HepG2 (cell line): ENCODE results near the gene LRBA. TPM values are rescaled to one million over a fixed set of nuclear protein-coding genes. Genes with fewer than 3 reads are reported as not detected.

Source experiments
- ATAC-seq: fragments of 200-7000 bp; cut with Tn5 transposase; 3 replicates; pipeline ENCODE4 v1.9.1; 2020; ENCODE audit warnings: mild to moderate bottlenecking, moderate library complexity
- BruUV-seq: library from RNA; stranded (reverse); fragments of 400-500 nt; replicated peaks from 2 replicates; lab custom pipeline; 2021; lab: Mats Ljungman, UMichigan
- CTCF ChIA-PET: fragments of 300-600 bp; formaldehyde crosslinking; extraction: SDS; loops from one replicate; lab custom pipeline; 2021; ENCODE audit warnings: low total read pairs, inconsistent platforms, low intra/inter-chr PET ratio; lab: Yijun Ruan, JAX
- POLR2A ChIA-PET: fragments of 350-600 bp; sonication (Branson Sonifier 250); formaldehyde crosslinking; loops from one replicate; lab custom pipeline; 2020; ENCODE audit warnings: antibody characterized with exemption, inconsistent platforms; lab: Yijun Ruan, JAX
- DNase-seq: peaks from one replicate; pipeline ENCODE4 v3.0.0-alpha.2; 2015; ENCODE audit warnings: low spot score
- FAIRE-seq: peaks from 3 replicates; lab custom pipeline; 2011; peaks lifted over from hg19 to GRCh38; lab: Jason Lieb, UNC
- H2AFZ ChIP-seq: one replicate; pipeline ENCODE4 v1.6.1; 2011; ENCODE audit warnings: low read length, inconsistent platforms
- H3K27ac ChIP-seq: fragments of 300-600 bp; 3 replicates; pipeline ENCODE4 v1.8.0; 2011; ENCODE audit warnings: mixed run types, mild to moderate bottlenecking, mixed read lengths, low read length, inconsistent platforms; ENCODE audit not compliant: insufficient read depth; ENCODE audit errors: extremely low read length
- H3K27me3 ChIP-seq, 2 experiments: fragments of 200-600 bp in 1 of 2; 2 replicates in 1 of 2; 3 replicates in 1 of 2; pipeline versions ENCODE4 v1.6.0 to v1.8.0; 2011; ENCODE audit warnings: low read length in 2 of 2, mild to moderate bottlenecking in 2 of 2, moderate library complexity in 2 of 2, inconsistent platforms in 1 of 2; ENCODE audit not compliant: insufficient read depth in 2 of 2, control insufficient read depth in 1 of 2
- H3K36me3 ChIP-seq, 2 experiments: fragments of 200-600 bp in 1 of 2; replicated peaks in 1 of 2; 2 replicates in 1 of 2; 3 replicates in 1 of 2; pipeline versions ENCODE4 v1.5.1 to v1.8.0; 2011; ENCODE audit warnings: low read length in 2 of 2, inconsistent platforms in 1 of 2; ENCODE audit not compliant: insufficient read depth in 2 of 2, control insufficient read depth in 1 of 2
- H3K4me1 ChIP-seq: 2 replicates; pipeline ENCODE4 v1.5.1; 2012; ENCODE audit warnings: low read length, inconsistent platforms; ENCODE audit not compliant: insufficient read depth
- H3K4me2 ChIP-seq: 2 replicates; pipeline ENCODE4 v1.6.0; 2011; ENCODE audit warnings: low read depth, low read length, inconsistent platforms
- H3K4me3 ChIP-seq, 3 experiments: fragments of 200-600 bp in 1 of 3; sonication (generic), shearing (Covaris generic) in 1 of 3; replicated peaks in 1 of 3; 2 replicates each; pipeline ENCODE4 v1.5.1; 2011 to 2016; ENCODE audit warnings: low read length in 3 of 3, inconsistent platforms in 2 of 3, low read depth in 2 of 3, mild to moderate bottlenecking in 2 of 3, control low read depth in 1 of 3, mixed read lengths in 1 of 3; ENCODE audit not compliant: insufficient read depth in 1 of 3
- H3K79me2 ChIP-seq: one replicate; pipeline ENCODE4 v1.6.1; 2011; ENCODE audit warnings: low read length, inconsistent platforms; ENCODE audit not compliant: insufficient read depth
- H3K9ac ChIP-seq: 2 replicates; pipeline ENCODE4 v1.6.0; 2011; ENCODE audit warnings: mild to moderate bottlenecking, low read depth, low read length, inconsistent platforms; ENCODE audit not compliant: insufficient read depth
- H3K9me3 ChIP-seq: 2 replicates; pipeline ENCODE4 v1.5.1; 2012; ENCODE audit warnings: mild to moderate bottlenecking, low read length
- H4K20me1 ChIP-seq: 2 replicates; pipeline ENCODE4 v1.6.0; 2011; ENCODE audit warnings: inconsistent platforms, mild to moderate bottlenecking, low read length, moderate library complexity; ENCODE audit not compliant: insufficient read depth
- FOXA1 ChIP-seq, 2 experiments: fragments of 450-650 bp in 1 of 2; sonication (generic) in 1 of 2; formaldehyde crosslinking in 1 of 2; IDR thresholded peaks; 2 replicates each; pipeline versions ENCODE4 v1.4.0 to v1.6.1; 2016 to 2020; ENCODE audit warnings: missing genetic modification reagents in 1 of 2
- GATAD1 ChIP-seq: IDR thresholded peaks from 2 replicates; pipeline ENCODE4 v1.6.1; 2016; ENCODE audit warnings: missing genetic modification reagents, missing compliant biosample characterization
- NR3C1 ChIP-seq: sonication (generic); formaldehyde crosslinking; IDR thresholded peaks from 2 replicates; pipeline ENCODE4 v1.4.0; 2020; ENCODE audit warnings: missing genetic modification reagents
- ONECUT2 ChIP-seq: sonication (generic); formaldehyde crosslinking; IDR thresholded peaks from 2 replicates; pipeline ENCODE4 v1.4.0; 2020; ENCODE audit warnings: missing genetic modification reagents
- RFX1 ChIP-seq: fragments of 450-650 bp; IDR thresholded peaks from 2 replicates; pipeline ENCODE4 v1.6.1; 2017
- SIX1 ChIP-seq: sonication (generic); formaldehyde crosslinking; IDR thresholded peaks from 2 replicates; pipeline ENCODE4 v1.4.0; 2020; ENCODE audit warnings: missing genetic modification reagents, borderline replicate concordance
- WIZ ChIP-seq: sonication (generic); formaldehyde crosslinking; IDR thresholded peaks from 2 replicates; pipeline ENCODE4 v1.5.1; 2020; ENCODE audit warnings: mild to moderate bottlenecking, missing genetic modification reagents
- ZBTB46 ChIP-seq: sonication (generic); formaldehyde crosslinking; IDR thresholded peaks from 2 replicates; pipeline ENCODE4 v1.4.0; 2020; ENCODE audit warnings: mild to moderate bottlenecking, missing genetic modification reagents, borderline replicate concordance
- ZNF138 ChIP-seq: sonication (generic); formaldehyde crosslinking; IDR thresholded peaks from 2 replicates; pipeline ENCODE4 v1.5.0; 2020; ENCODE audit warnings: mild to moderate bottlenecking, low read depth, missing genetic modification reagents
- ZNF678 ChIP-seq: sonication (generic); formaldehyde crosslinking; IDR thresholded peaks from 2 replicates; pipeline ENCODE4 v1.4.0; 2020; ENCODE audit warnings: mild to moderate bottlenecking, missing genetic modification reagents
- ZSCAN31 ChIP-seq: sonication (generic); formaldehyde crosslinking; IDR thresholded peaks from 2 replicates; pipeline ENCODE4 v1.5.0; 2020; ENCODE audit warnings: low read depth, mild to moderate bottlenecking, missing genetic modification reagents
- WGBS: methylation state at CpG from one replicate; pipeline ENCODE4 v1.1.6; 2017; ENCODE audit warnings: low lambda C conversion rate; 5-methylcytosine and 5-hydroxymethylcytosine counted together
- in situ Hi-C: cut with HindIII; loops from 2 replicates; pipeline ENCODE4 v1.10.0; 2017; ENCODE audit warnings: low pct_unique_long_range_greater_than_20kb; ENCODE audit not compliant: extremely low pct_ligation_motif_present
- intact Hi-C: fragments of 100-400 bp; cut with micrococcal nuclease; formaldehyde crosslinking; loops from one replicate; pipeline ENCODE4 v1.10.0; 2022; ENCODE audit not compliant: unreplicated experiment
- polyA plus RNA-seq, 8 experiments: library from polyadenylated mRNA; depleted of rRNA in 3 of 8; stranded (reverse) in 7 of 8; unstranded in 1 of 8; fragments of >200 nt; fragmentation: Illumina TruSeq in 4 of 8; extraction: Trizol in 4 of 8; gene quantifications; 2 replicates each; pipeline versions ENCODE4 v1.2.1 to v1.2.3, GENCODE V29; 2011 to 2016; ENCODE audit warnings: low read depth in 4 of 8, missing spikeins in 1 of 8, mixed read lengths in 1 of 8; ENCODE audit not compliant: insufficient read depth in 1 of 8
- total RNA-seq, 5 experiments: library from RNA; depleted of rRNA; stranded (reverse); fragments of >200 nt; fragmentation: Illumina TruSeq; extraction: Trizol; gene quantifications; 2 replicates each; pipeline ENCODE4 v1.2.3, GENCODE V29; 2016; ENCODE audit warnings: low read depth in 1 of 5
- TF ChIP-seq, protein P1 (sequence below): IDR thresholded peaks from 2 replicates; pipeline ENCODE4 v1.6.1; 2012; ENCODE audit warnings: low read depth, low read length, improper control_type of control experiment
- TF ChIP-seq, protein P2 (sequence below): sonication (generic); formaldehyde crosslinking; IDR thresholded peaks from 2 replicates; pipeline ENCODE4 v1.5.0; 2020; ENCODE audit warnings: missing genetic modification reagents
- TF ChIP-seq, protein P3 (sequence below): sonication (generic); formaldehyde crosslinking; conservative IDR thresholded peaks from 2 replicates; pipeline ENCODE4 v1.8.0; 2022; ENCODE audit warnings: missing genetic modification reagents

Gene LRBA
- total and polyA plus RNA-seq, 2 of the 13 experiments (the other 11 are each of a cell fraction or from before 2014, with no cell fraction given) = 21.0 to 37.2 TPM

- no peak for TF ChIP-seq ZBTB46 (CRISPR knock-in tag)
- TF ChIP-seq ONECUT2 (CRISPR knock-in tag) = no peak
These were observed 550.6 kb downstream of the LRBA start (continued) for GRCh38 chr4:150464523-150464922.

DNA sequence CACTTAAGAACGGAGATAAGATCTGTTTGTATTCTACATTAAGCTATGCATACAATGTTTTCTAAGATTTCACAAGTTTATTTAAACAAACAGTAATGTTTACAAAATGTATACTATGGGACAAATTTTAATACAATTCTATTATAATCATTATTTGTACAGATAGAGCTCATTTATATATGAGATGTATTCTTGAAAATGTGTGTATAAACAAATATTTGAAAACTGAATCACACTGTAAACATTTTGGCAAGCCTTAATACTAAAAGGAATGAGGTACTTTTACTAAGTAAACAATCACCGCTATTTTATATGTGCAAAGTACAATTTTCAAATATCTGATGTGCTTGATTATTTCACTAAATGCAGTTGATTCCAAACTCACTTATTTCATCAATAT lies 552.3 kb downstream of the LRBA start:
- Histone ChIP-seq H3K9ac (no peak overlapping the region), H3K79me2 (no peaks in the 10 kb centered on the region), H3K9me3 (no peaks in the 10 kb centered on the region), H3K4me2 (no peak overlapping the region)
- no peak for FAIRE-seq
- intact Hi-C loops = no loop called here
- CTCF ChIA-PET = no interaction called here
- TF ChIP-seq GATAD1 (CRISPR knock-in tag) (no peak), WIZ (CRISPR knock-in tag) (no peak), RFX1 (no peak), ZNF678 (CRISPR knock-in tag) (no peak), ZSCAN31 (CRISPR knock-in tag) (no peak), FOXA1 (IDR thresholded peaks at IDR 0.05) (peak; percentile 53; the same call in 1 of the 2 replicates), FOXA1 (CRISPR knock-in tag; IDR thresholded peaks at IDR 0.05) (no peak), SIX1 (CRISPR knock-in tag) (no peak), ZNF138 (CRISPR knock-in tag) (no peak), NR3C1 (CRISPR knock-in tag) (no peak)
- TF ChIP-seq, protein P1, sequence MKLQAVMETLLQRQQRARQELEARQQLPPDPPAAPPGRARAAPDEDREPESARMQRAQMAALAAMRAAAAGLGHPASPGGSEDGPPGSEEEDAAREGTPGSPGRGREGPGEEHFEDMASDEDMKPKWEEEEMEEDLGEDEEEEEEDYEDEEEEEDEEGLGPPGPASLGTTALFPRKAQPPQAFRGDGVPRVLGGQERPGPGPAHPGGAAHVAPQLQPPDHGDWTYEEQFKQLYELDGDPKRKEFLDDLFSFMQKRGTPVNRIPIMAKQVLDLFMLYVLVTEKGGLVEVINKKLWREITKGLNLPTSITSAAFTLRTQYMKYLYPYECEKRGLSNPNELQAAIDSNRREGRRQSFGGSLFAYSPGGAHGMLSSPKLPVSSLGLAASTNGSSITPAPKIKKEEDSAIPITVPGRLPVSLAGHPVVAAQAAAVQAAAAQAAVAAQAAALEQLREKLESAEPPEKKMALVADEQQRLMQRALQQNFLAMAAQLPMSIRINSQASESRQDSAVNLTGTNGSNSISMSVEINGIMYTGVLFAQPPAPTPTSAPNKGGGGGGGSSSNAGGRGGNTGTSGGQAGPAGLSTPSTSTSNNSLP = peak; percentile 56; the same call in 1 of the 2 replicates
- TF ChIP-seq, protein P2, sequence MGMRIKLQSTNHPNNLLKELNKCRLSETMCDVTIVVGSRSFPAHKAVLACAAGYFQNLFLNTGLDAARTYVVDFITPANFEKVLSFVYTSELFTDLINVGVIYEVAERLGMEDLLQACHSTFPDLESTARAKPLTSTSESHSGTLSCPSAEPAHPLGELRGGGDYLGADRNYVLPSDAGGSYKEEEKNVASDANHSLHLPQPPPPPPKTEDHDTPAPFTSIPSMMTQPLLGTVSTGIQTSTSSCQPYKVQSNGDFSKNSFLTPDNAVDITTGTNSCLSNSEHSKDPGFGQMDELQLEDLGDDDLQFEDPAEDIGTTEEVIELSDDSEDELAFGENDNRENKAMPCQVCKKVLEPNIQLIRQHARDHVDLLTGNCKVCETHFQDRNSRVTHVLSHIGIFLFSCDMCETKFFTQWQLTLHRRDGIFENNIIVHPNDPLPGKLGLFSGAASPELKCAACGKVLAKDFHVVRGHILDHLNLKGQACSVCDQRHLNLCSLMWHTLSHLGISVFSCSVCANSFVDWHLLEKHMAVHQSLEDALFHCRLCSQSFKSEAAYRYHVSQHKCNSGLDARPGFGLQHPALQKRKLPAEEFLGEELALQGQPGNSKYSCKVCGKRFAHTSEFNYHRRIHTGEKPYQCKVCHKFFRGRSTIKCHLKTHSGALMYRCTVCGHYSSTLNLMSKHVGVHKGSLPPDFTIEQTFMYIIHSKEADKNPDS = no peak
- TF ChIP-seq, protein P3, sequence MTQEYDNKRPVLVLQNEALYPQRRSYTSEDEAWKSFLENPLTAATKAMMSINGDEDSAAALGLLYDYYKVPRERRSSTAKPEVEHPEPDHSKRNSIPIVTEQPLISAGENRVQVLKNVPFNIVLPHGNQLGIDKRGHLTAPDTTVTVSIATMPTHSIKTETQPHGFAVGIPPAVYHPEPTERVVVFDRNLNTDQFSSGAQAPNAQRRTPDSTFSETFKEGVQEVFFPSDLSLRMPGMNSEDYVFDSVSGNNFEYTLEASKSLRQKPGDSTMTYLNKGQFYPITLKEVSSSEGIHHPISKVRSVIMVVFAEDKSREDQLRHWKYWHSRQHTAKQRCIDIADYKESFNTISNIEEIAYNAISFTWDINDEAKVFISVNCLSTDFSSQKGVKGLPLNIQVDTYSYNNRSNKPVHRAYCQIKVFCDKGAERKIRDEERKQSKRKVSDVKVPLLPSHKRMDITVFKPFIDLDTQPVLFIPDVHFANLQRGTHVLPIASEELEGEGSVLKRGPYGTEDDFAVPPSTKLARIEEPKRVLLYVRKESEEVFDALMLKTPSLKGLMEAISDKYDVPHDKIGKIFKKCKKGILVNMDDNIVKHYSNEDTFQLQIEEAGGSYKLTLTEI (CRISPR knock-in tag) = no peak
- TF ChIP-seq, all 625 proteins: peak for 2
- ATAC-seq (no peak; the same call in 2 of the 3 replicates), DNase-seq (peak; percentile 14)
- in situ Hi-C loops = no loop called here
- Histone ChIP-seq H3K27ac (no peak overlapping the region), H2AFZ (no peak overlapping the region), H3K27me3 (no peaks in the 10 kb centered on the region), H3K4me1 (peaks cover 7% of the 10 kb centered on the region; the same call in 1 of the 2 replicates), H3K36me3 (no peaks in the 10 kb centered on the region; a peak in 1 of 5 replicates), H3K4me3 (no peak overlapping the region), H4K20me1 (no peaks in the 10 kb centered on the region)
- POLR2A ChIA-PET = no interaction called here
- no TSS peak for BruUV-seq
- 62% methylated on average over 2 of the region's 2 CpGs for WGBS
